Measurements from ENCODE around the gene ATG5. TPM values are rescaled to one million over a fixed set of nuclear protein-coding genes. Genes with fewer than 3 reads are reported as not detected.

The ATG5 gene
- total and polyA plus RNA-seq, 2 donors from 2014 or later = 26.5 to 31.6 TPM

DNA sequence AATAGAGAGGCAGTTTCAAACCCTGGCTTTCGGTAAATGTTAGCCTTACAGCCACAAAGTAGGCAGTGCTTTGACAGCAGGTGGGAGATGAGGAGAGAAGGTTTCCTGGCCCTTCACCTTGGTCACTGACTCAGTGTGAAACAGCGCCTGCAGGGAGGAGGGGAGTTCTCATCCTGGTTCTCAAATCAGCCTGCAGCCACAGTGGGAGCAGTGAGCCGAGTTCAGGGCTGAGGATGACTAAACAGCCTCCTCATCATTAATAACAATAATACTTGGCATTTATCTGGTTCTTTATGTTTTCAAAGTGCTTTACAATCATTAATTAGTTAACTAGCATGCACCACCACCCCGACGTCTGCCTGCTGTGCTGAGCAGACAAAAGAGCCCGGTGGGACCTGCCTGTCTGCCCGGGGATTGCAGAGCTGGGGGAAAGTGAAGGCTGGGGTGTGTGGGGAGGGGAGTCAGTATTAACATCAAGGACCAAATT is 179.8 kb downstream of the ATG5 start:
- Histone ChIP-seq H3K9me3 (ENCODE audit: control insufficient read depth in 2 of 3, insufficient read depth in 1 of 3, low read length in 3 of 3) (no peaks in the 10 kb centered on the region), H3K27me3 (ENCODE audit: control insufficient read depth, insufficient read depth, low read length) (no peaks in the 10 kb centered on the region), H3K4me1 (ENCODE audit: control insufficient read depth in 2 of 3, insufficient read depth in 2 of 3, low read depth in 1 of 3, low read length in 3 of 3) (no peaks in the 10 kb centered on the region), H3K36me3 (ENCODE audit: control insufficient read depth in 2 of 3, insufficient read depth in 3 of 3, low read length in 3 of 3) (no peaks in the 10 kb centered on the region), H3K4me3 (ENCODE audit: low read length in 3 of 3) (no peak overlapping the region), H3K27ac (ENCODE audit: low read depth in 2 of 2, low read length in 2 of 2) (no peak overlapping the region), H3K9ac (ENCODE audit: low read length in 3 of 3) (no peak overlapping the region)
- FAIRE-seq (no peak), DNase-seq (no peak)
- TF ChIP-seq, protein P1, sequence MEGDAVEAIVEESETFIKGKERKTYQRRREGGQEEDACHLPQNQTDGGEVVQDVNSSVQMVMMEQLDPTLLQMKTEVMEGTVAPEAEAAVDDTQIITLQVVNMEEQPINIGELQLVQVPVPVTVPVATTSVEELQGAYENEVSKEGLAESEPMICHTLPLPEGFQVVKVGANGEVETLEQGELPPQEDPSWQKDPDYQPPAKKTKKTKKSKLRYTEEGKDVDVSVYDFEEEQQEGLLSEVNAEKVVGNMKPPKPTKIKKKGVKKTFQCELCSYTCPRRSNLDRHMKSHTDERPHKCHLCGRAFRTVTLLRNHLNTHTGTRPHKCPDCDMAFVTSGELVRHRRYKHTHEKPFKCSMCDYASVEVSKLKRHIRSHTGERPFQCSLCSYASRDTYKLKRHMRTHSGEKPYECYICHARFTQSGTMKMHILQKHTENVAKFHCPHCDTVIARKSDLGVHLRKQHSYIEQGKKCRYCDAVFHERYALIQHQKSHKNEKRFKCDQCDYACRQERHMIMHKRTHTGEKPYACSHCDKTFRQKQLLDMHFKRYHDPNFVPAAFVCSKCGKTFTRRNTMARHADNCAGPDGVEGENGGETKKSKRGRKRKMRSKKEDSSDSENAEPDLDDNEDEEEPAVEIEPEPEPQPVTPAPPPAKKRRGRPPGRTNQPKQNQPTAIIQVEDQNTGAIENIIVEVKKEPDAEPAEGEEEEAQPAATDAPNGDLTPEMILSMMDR (IDR thresholded peaks at IDR 0.05; ENCODE audit: borderline replicate concordance, extremely low read depth, insufficient read depth) = no peak
- intact Hi-C loops (cut with DNase I) = no loop called here

DNA sequence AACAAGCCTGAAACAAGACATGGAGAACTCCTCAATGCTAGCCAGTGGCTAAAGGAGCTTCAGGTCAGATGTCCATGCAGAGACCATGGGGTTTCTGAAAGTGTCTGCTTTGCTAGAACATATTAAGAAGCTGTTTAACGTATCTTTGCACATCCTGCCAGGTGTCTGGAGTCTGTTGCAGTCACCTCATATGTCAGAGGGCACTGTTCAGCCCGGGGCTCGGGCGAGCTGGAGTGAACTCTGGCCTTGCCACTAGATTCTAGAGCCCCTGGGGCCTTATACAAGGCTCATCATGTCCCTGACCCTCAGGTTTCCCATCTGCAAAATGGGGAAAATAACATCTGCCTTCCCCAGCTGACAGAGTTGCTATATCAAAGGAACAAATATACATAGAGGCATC is 180.4 kb downstream of the ATG5 start:
- intact Hi-C loops (cut with DNase I) = no loop called here
- TF ChIP-seq, protein P1 (IDR thresholded peaks at IDR 0.05; ENCODE audit: borderline replicate concordance, extremely low read depth, insufficient read depth) = no peak
- FAIRE-seq = no peak

DNA sequence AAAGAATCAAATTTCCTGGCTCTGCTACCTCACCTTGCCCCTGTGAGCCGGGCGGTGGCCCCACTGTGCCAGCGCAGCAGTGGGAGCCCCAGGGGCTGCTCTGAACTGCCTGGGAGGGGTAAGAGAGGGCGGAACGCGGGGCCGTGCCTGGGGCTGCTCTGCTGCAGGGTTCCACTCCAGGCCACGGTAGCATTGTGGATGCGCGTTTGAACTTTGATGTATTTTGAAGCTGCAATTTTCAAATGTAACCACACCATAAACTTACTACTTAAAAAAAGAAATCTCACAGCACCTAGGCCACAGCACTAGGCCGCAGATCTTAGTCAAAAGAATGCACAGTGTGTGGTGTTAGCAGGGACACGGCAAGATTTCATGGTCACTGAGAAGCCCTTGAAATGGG is 181.9 kb downstream of the ATG5 start:
- FAIRE-seq = no peak
- Histone ChIP-seq H3K9ac (ENCODE audit: low read length in 3 of 3) (no peak overlapping the region), H3K9me3 (ENCODE audit: control insufficient read depth in 2 of 3, insufficient read depth in 1 of 3, low read length in 3 of 3) (no peaks in the 10 kb centered on the region), H3K4me1 (ENCODE audit: control insufficient read depth in 2 of 3, insufficient read depth in 2 of 3, low read depth in 1 of 3, low read length in 3 of 3) (no peaks in the 10 kb centered on the region), H3K36me3 (ENCODE audit: control insufficient read depth in 2 of 3, insufficient read depth in 3 of 3, low read length in 3 of 3) (no peaks in the 10 kb centered on the region), H3K4me3 (ENCODE audit: low read length in 3 of 3) (no peak overlapping the region), H3K27ac (ENCODE audit: low read depth in 2 of 2, low read length in 2 of 2) (no peak overlapping the region), H3K27me3 (ENCODE audit: control insufficient read depth, insufficient read depth, low read length) (no peaks in the 10 kb centered on the region)
- DNase-seq = no peak
- intact Hi-C loops (cut with DNase I) = no loop called here
- TF ChIP-seq, protein P1 (IDR thresholded peaks at IDR 0.05; ENCODE audit: borderline replicate concordance, extremely low read depth, insufficient read depth) = no peak

More for the DNA sequence above, 180.4 kb downstream of the ATG5 start:
- H3K36me3 ChIP-seq (ENCODE audit: control insufficient read depth in 2 of 3, insufficient read depth in 3 of 3, low read length in 3 of 3) = no peaks in the 10 kb centered on the region
- DNase-seq = no peak
- H3K9me3 ChIP-seq (ENCODE audit: control insufficient read depth in 2 of 3, insufficient read depth in 1 of 3, low read length in 3 of 3) = no peaks in the 10 kb centered on the region
- no peak overlapping the region for H3K4me3 ChIP-seq (ENCODE audit: low read length in 3 of 3)
- no peak overlapping the region for H3K9ac ChIP-seq (ENCODE audit: low read length in 3 of 3)
- H3K27ac ChIP-seq (ENCODE audit: low read depth in 2 of 2, low read length in 2 of 2) = no peak overlapping the region
- H3K4me1 ChIP-seq (ENCODE audit: control insufficient read depth in 2 of 3, insufficient read depth in 2 of 3, low read depth in 1 of 3, low read length in 3 of 3) = no peaks in the 10 kb centered on the region
- H3K27me3 ChIP-seq (ENCODE audit: control insufficient read depth, insufficient read depth, low read length) = no peaks in the 10 kb centered on the region

DNA sequence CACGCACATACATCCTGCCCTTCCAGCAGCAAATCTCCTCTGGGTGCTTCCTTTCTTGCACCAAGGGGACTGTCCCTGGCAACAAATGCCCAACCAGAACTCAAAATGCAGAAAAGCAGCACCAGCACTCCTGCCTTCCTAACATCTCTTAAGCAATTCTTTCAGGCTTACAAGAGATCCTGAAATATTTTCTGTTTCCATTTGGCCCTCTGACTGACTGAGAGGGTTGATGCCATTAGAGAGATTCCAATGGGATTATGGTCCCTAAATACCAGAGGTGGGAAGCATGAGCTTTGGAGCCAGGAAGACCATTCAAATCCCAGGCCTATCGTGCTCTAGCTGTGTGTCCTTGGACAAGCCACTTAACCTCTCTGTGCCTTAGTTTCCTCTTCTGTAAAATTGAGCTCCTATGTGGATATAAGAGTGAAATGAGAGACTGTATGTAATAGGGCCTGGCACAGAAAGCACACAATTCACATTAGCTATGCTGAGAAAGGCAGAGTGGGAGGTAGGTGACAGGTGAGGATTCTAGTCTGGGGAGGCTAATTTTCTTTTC is 182.6 kb downstream of the ATG5 start:
- DNase-seq (no peak), FAIRE-seq (no peak)
- Histone ChIP-seq H3K27ac (ENCODE audit: low read depth in 2 of 2, low read length in 2 of 2) (no peak overlapping the region), H3K4me3 (ENCODE audit: low read length in 3 of 3) (no peak overlapping the region), H3K4me1 (ENCODE audit: control insufficient read depth in 2 of 3, insufficient read depth in 2 of 3, low read depth in 1 of 3, low read length in 3 of 3) (no peaks in the 10 kb centered on the region), H3K36me3 (ENCODE audit: control insufficient read depth in 2 of 3, insufficient read depth in 3 of 3, low read length in 3 of 3) (no peaks in the 10 kb centered on the region), H3K9me3 (ENCODE audit: control insufficient read depth in 2 of 3, insufficient read depth in 1 of 3, low read length in 3 of 3) (no peaks in the 10 kb centered on the region), H3K27me3 (ENCODE audit: control insufficient read depth, insufficient read depth, low read length) (no peaks in the 10 kb centered on the region), H3K9ac (ENCODE audit: low read length in 3 of 3) (no peak overlapping the region)
- intact Hi-C loops (cut with DNase I) = no loop called here
- TF ChIP-seq, protein P1 (IDR thresholded peaks at IDR 0.05; ENCODE audit: borderline replicate concordance, extremely low read depth, insufficient read depth) = no peak

All from kidney (tissue), 14 donors.